IPS-18a (cell line): ENCODE measurements around the gene PUSL1.

Experiments used
- H3K27ac ChIP-seq: one replicate; pipeline ENCODE4 v1.5.1; 2013; ENCODE audit warnings: low read length
- H3K27me3 ChIP-seq: one replicate; pipeline ENCODE4 v1.6.1; 2013; ENCODE audit warnings: mild to moderate bottlenecking, low read length; ENCODE audit not compliant: control insufficient read depth, insufficient read depth
- H3K36me3 ChIP-seq: one replicate; pipeline ENCODE4 v1.6.1; 2013; ENCODE audit warnings: low read depth, low read length; ENCODE audit not compliant: control insufficient read depth
- H3K4me1 ChIP-seq: one replicate; pipeline ENCODE4 v1.6.1; 2013; ENCODE audit warnings: low read depth, low read length; ENCODE audit not compliant: control insufficient read depth
- H3K4me3 ChIP-seq: one replicate; pipeline ENCODE4 v1.5.1; 2013; ENCODE audit warnings: low read length
- H3K9ac ChIP-seq: one replicate; pipeline ENCODE4 v1.6.1; 2013; ENCODE audit warnings: mild to moderate bottlenecking, low read length, moderate library complexity
- H3K9me3 ChIP-seq: one replicate; pipeline ENCODE4 v1.6.1; 2013; ENCODE audit warnings: low read depth, low read length; ENCODE audit not compliant: control insufficient read depth

PUSL1 gene

GRCh38 chr1:1281533-1282321 lies 26.7 kb upstream of the PUSL1 start:
- Histone ChIP-seq H3K9ac (no peak overlapping the region), H3K4me3 (no peak overlapping the region), H3K9me3 (no peaks in the 10 kb centered on the region), H3K36me3 (no peaks in the 10 kb centered on the region), H3K27ac (no peak overlapping the region), H3K4me1 (no peaks in the 10 kb centered on the region), H3K27me3 (no peaks in the 10 kb centered on the region)

GRCh38 chr1:1282998-1283397 lies 25.4 kb upstream of the PUSL1 start:
- no peak overlapping the region for H3K27ac ChIP-seq

GRCh38 chr1:1283821-1284220 lies 24.6 kb upstream of the PUSL1 start:
- Histone ChIP-seq H3K27me3 (no peaks in the 10 kb centered on the region), H3K9me3 (no peaks in the 10 kb centered on the region), H3K27ac (no peak overlapping the region), H3K4me1 (no peaks in the 10 kb centered on the region), H3K9ac (no peak overlapping the region), H3K4me3 (no peak overlapping the region), H3K36me3 (no peaks in the 10 kb centered on the region)

More at GRCh38 chr1:1282998-1283397, 25.4 kb upstream of the PUSL1 start:
- Histone ChIP-seq H3K4me1 (no peaks in the 10 kb centered on the region), H3K9me3 (no peaks in the 10 kb centered on the region), H3K9ac (no peak overlapping the region), H3K27me3 (no peaks in the 10 kb centered on the region), H3K4me3 (no peak overlapping the region), H3K36me3 (no peaks in the 10 kb centered on the region)

GRCh38 chr1:1284221-1285101 lies 23.9 kb upstream of the PUSL1 start:
- Histone ChIP-seq H3K4me3 (no peak overlapping the region), H3K9me3 (no peaks in the 10 kb centered on the region), H3K36me3 (no peaks in the 10 kb centered on the region), H3K27ac (no peak overlapping the region), H3K27me3 (no peaks in the 10 kb centered on the region), H3K9ac (no peak overlapping the region), H3K4me1 (no peaks in the 10 kb centered on the region)

GRCh38 chr1:1285102-1285571 lies 23.3 kb upstream of the PUSL1 start:
- H3K27ac ChIP-seq: no peak overlapping the region
- H3K36me3 ChIP-seq: no peaks in the 10 kb centered on the region
- H3K9ac ChIP-seq: no peak overlapping the region
- H3K9me3 ChIP-seq: no peaks in the 10 kb centered on the region
- H3K4me3 ChIP-seq: no peak overlapping the region
- no peaks in the 10 kb centered on the region for H3K4me1 ChIP-seq
- no peaks in the 10 kb centered on the region for H3K27me3 ChIP-seq

GRCh38 chr1:1285611-1286311 lies 22.6 kb upstream of the PUSL1 start:
- H3K9me3 ChIP-seq: no peaks in the 10 kb centered on the region
- H3K27ac ChIP-seq: no peak overlapping the region
- no peak overlapping the region for H3K9ac ChIP-seq
- no peak overlapping the region for H3K4me3 ChIP-seq
- H3K27me3 ChIP-seq: no peaks in the 10 kb centered on the region
- H3K36me3 ChIP-seq: no peaks in the 10 kb centered on the region
- no peaks in the 10 kb centered on the region for H3K4me1 ChIP-seq

- Histone ChIP-seq H3K36me3 (no peaks in the 10 kb centered on the region), H3K4me1 (no peaks in the 10 kb centered on the region), H3K27me3 (no peaks in the 10 kb centered on the region), H3K4me3 (no peak overlapping the region), H3K27ac (no peak overlapping the region), H3K9me3 (no peaks in the 10 kb centered on the region), H3K9ac (no peak overlapping the region)
Measured at GRCh38 chr1:1286313-1287261, 21.8 kb upstream of the PUSL1 start.

- H3K4me1 ChIP-seq: no peaks in the 10 kb centered on the region
- H3K4me3 ChIP-seq: no peak overlapping the region
- no peaks in the 10 kb centered on the region for H3K36me3 ChIP-seq
- H3K9me3 ChIP-seq: no peaks in the 10 kb centered on the region
- H3K9ac ChIP-seq: no peak overlapping the region
- no peaks in the 10 kb centered on the region for H3K27me3 ChIP-seq
- H3K27ac ChIP-seq: no peak overlapping the region
Measured at GRCh38 chr1:1287288-1288110, 20.9 kb upstream of the PUSL1 start.

- no peaks in the 10 kb centered on the region for H3K9me3 ChIP-seq
- H3K9ac ChIP-seq: no peak overlapping the region
Measured at GRCh38 chr1:1290238-1290731, 18.1 kb upstream of the PUSL1 start.

GRCh38 chr1:1291023-1291528 lies 17.3 kb upstream of the PUSL1 start:
- no peaks in the 10 kb centered on the region for H3K9me3 ChIP-seq
- no peaks in the 10 kb centered on the region for H3K4me1 ChIP-seq
- H3K27ac ChIP-seq: no peak overlapping the region
- H3K4me3 ChIP-seq: no peak overlapping the region
- H3K9ac ChIP-seq: no peak overlapping the region
- no peaks in the 10 kb centered on the region for H3K36me3 ChIP-seq
- H3K27me3 ChIP-seq: no peaks in the 10 kb centered on the region

More at GRCh38 chr1:1290238-1290731, 18.1 kb upstream of the PUSL1 start:
- Histone ChIP-seq H3K27ac (no peak overlapping the region), H3K4me1 (no peaks in the 10 kb centered on the region), H3K4me3 (no peak overlapping the region), H3K27me3 (no peaks in the 10 kb centered on the region), H3K36me3 (no peaks in the 10 kb centered on the region)
